GM13977 (cell line): ENCODE data around the gene ENSA.
A peak's percentile ranks its signal among the peaks of the same experiment; 100 is the strongest.

Experiments used
- DNase-seq: peaks from one replicate; pipeline ENCODE4 v3.0.0; 2012; ENCODE audit warnings: low spot score
- in situ Hi-C: fragments of 300-500 bp; cut with MboI; formaldehyde crosslinking; loops from one replicate; pipeline ENCODE4 v1.12.0; 2022; ENCODE audit warnings: low sequenced_read_pairs, low pct_unique_long_range_greater_than_20kb, mixed read lengths, inconsistent platforms; ENCODE audit not compliant: unreplicated experiment
- TF ChIP-seq, protein P1 (sequence below): IDR thresholded peaks from 2 replicates; pipeline ENCODE4 v1.5.1; 2012; ENCODE audit warnings: mild to moderate bottlenecking, control low read depth; ENCODE audit not compliant: insufficient read depth; ENCODE audit errors: extremely low read depth, missing control alignments

Gene ENSA, protein sequence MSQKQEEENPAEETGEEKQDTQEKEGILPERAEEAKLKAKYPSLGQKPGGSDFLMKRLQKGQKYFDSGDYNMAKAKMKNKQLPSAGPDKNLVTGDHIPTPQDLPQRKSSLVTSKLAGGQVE

DNA sequence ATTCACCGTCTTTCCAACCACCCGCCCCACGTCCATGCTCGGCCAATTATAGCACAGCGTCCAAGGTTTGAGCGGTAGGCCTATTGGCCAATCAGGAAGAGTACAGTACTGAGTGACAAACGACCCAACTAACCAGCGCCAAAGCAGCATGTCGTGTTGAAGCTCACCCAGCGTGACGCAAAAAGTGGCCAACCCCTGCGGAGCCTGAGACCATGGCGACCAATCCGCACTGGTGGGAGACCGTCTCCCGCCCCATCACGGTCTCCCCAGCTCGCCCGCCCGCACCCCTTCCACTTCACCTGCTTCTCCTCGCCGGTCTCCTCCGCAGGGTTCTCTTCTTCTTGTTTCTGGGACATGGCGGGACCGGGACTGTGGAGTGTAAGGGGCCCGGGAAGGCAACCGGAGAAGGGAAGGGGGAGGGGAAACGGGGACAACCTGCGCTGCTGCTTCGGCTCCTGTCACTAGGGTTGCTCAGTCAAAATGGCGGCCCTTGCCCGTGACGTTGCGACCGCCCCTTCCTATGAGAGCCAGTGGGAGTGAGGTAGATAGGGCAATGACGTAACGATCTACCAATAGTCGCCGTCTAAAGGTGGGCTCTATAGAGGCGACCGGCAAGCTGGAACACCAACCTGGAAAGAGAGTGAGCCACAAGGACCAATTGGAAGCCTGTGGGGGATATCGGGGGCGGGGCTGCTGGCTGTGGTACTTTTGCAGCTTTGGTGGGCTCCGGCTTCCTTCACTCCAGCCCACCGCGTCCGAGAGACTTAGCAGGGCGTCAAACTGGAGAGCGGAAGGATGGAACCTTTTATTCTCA is at the start of gene ENSA:
Gene ENSA (minus strand): TSS at position 498 of the 814 bp plus-strand sequence. CDS start 142 bp downstream, at position 356.
- in situ Hi-C loops: no loop called here
- TF ChIP-seq, protein P1, sequence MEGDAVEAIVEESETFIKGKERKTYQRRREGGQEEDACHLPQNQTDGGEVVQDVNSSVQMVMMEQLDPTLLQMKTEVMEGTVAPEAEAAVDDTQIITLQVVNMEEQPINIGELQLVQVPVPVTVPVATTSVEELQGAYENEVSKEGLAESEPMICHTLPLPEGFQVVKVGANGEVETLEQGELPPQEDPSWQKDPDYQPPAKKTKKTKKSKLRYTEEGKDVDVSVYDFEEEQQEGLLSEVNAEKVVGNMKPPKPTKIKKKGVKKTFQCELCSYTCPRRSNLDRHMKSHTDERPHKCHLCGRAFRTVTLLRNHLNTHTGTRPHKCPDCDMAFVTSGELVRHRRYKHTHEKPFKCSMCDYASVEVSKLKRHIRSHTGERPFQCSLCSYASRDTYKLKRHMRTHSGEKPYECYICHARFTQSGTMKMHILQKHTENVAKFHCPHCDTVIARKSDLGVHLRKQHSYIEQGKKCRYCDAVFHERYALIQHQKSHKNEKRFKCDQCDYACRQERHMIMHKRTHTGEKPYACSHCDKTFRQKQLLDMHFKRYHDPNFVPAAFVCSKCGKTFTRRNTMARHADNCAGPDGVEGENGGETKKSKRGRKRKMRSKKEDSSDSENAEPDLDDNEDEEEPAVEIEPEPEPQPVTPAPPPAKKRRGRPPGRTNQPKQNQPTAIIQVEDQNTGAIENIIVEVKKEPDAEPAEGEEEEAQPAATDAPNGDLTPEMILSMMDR: no peak
- DNase-seq: peak; percentile 91

DNA sequence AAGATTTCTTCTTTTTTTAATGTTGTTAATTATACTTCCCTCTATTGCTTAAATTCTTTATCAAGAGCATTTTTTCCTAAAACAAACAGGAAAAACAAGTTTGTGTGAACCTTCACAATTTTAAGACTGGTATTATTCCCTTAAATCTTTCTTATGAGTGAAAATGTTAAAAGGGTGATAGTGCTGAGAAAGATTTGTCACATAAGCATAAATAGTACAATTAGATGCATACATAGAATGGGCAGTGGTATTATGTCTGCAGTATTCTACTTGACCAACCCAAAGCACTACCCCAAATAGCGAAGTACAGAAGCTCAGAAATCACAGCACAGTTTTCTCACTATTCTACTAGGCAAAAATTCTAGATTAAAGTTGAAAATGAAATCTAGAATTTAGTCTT is 49.6 kb upstream of the ENSA start:
- DNase-seq: no peak
- TF ChIP-seq, protein P1: no peak
- in situ Hi-C loops: no loop called here

DNA sequence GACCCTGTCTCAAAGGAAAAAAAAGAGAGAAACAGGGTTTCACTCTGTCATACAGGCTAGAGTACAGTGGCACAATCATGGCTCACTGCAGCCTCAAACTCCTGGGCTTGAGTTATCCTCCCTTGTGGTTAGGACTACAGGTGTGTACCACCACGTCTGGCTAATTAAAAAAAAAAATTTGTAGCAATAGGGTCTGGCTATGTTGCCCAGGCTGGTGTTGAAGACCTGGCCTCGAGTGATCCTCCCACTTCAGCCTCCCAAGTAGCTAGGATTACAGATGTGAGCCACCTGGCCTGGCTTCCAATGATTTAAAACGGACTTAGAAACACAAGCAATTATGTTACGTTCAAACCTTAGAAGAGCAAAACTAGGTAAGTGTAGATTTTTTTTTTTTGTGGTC is 45.5 kb upstream of the ENSA start:
- no peak for DNase-seq
- TF ChIP-seq, protein P1: no peak
- in situ Hi-C loops: no loop called here

DNA sequence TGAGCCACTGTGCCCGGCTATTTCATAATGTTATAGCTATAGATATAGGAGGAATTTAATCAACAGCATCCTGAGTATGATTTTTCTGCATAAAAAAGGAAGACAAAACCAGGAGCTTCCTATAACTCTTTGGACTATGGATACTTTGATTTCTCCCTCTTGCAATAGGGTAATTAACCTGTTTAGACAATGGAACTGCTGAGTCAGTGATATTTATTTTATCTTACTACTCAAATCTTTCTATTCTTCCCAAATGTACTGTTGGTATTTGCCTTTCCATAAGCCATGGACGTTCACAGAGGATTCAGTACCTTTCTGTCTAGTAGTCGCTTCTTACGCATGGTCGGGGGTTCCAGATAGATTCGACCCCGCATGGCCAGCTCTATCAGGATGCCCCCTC is 33.9 kb upstream of the ENSA start:
- in situ Hi-C loops: no loop called here
- no peak for DNase-seq
- TF ChIP-seq, protein P1: no peak

DNA sequence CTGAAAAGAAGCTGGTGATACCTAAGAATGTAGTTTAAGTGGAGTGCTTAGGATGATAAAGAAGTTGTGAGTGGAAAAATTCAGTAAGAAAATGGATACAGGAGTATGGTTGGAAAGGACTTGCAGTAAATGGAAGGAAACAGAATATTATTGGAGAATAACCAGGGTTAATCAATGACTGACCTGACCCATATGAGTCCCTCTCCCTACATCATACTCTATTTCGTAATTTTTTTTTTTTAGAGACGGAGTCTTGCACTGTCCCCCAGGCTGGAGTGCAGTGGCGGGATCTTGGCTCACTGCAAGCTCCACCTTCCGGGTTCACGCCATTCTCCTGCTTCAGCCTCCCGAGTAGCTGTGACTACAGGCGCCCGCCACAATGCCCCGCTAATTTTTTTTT is 33.4 kb upstream of the ENSA start:
- in situ Hi-C loops: no loop called here
- DNase-seq: no peak
- TF ChIP-seq, protein P1: no peak

DNA sequence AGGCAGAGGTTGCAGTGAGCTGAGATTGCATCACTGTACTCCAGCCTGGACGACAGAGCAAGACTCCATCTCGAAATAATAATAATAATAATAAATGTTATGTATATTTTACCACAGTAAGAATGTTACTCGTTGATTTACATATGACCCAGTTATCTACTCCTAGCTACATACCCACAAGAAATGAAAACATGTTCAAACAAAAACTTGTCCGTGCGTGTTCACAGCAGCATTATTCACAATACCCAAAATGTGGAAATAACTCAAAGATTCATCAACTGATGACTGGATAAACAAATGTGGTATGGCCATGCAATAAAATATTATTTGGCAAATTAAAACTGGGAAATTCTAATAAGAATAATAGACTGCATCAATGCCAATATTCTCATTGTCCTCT is 31.7 kb upstream of the ENSA start:
- DNase-seq: no peak
- in situ Hi-C loops: no loop called here
- TF ChIP-seq, protein P1: no peak
